SJCRH30 (cell line): ENCODE data around the gene NT5C2. TPM values are rescaled to one million over a fixed set of nuclear protein-coding genes. Genes with fewer than 3 reads are reported as not detected.

ENCODE experiments used
- DNase-seq, 2 experiments: peaks; one replicate each; pipeline ENCODE4 v3.0.0-alpha.2; 2015 to 2020
- H3K27ac ChIP-seq: fragments of 250-450 bp; sonication (Bioruptor Pico); 2 replicates; pipeline ENCODE4 v1.5.1; 2020; ENCODE audit warnings: mild to moderate bottlenecking, moderate library complexity
- H3K27me3 ChIP-seq: fragments of 250-450 bp; sonication (Bioruptor Pico); 2 replicates; pipeline ENCODE4 v1.5.1; 2020; ENCODE audit warnings: mild to moderate bottlenecking, moderate library complexity
- H3K36me3 ChIP-seq: fragments of 250-450 bp; sonication (Bioruptor Pico); 2 replicates; pipeline ENCODE4 v1.5.1; 2020; ENCODE audit warnings: mild to moderate bottlenecking, moderate library complexity
- H3K4me1 ChIP-seq: fragments of 250-450 bp; sonication (Bioruptor Pico); 2 replicates; pipeline ENCODE4 v1.5.1; 2020; ENCODE audit warnings: mild to moderate bottlenecking, moderate library complexity
- H3K4me3 ChIP-seq: fragments of 250-450 bp; sonication (Bioruptor Pico); 2 replicates; pipeline ENCODE4 v1.5.1; 2020; ENCODE audit warnings: mild to moderate bottlenecking, moderate library complexity
- H3K9me3 ChIP-seq: fragments of 250-450 bp; sonication (Bioruptor Pico); replicated peaks from 2 replicates; pipeline ENCODE4 v1.5.1; 2020; ENCODE audit warnings: mild to moderate bottlenecking, moderate library complexity
- total RNA-seq: library from RNA; depleted of rRNA; stranded (reverse); fragments of >200 nt; shearing (Covaris generic); gene quantifications from 2 replicates; pipeline ENCODE4 v1.2.3, GENCODE V29; 2014

The NT5C2 gene
- total RNA-seq, 1 experiment from 2014 or later, result 77.0 TPM

DNA sequence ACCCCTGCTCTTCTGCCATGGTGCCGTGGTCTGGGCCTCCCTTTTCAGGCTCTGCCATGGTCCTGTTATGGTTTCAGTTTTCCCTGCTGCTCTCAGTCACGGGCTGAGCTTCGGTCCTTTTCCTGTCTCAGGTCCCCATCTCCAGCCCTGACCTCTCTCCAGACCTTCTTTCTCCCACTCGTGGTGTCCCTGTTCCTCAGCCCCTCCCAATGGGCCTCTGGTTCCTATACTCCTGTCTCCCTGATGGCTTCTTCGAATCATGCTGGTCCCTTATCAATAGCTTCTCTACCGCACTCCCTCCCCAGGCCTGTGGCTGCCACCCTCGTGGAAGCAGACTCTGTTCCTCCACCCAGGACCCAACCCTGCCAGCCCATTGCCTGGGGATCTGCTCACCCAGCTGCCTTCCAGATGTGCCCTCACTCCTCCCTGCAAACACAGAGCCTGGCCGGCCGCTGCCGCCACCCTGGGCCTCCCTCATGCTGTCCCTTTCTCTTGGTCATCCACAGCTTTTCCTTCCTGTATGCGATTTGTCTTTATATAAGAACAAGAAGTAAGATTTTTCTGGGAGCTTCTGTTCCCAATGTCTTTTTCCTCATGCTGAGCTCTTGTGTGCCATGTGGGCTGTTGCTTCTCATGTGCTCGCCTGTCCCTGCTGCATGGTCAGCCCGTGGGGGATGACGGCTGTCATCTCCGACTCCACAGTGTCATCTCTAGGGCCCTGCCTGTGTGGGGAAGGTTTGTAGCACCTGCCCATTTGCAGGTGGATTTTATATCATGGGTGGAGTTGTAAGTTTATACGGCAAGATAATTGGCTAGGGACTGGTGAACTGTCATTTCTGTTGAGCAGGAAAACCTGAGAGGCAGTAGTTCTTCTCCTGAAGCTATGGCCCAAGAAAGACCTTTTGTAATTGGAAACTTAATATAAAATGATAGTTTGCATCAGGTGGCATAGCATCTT lies 126.7 kb downstream of the NT5C2 start:
- H3K36me3 ChIP-seq, result no peaks in the 10 kb centered on the region
- H3K4me3 ChIP-seq, result no peak overlapping the region
- DNase-seq, result no peak
- H3K27me3 ChIP-seq, result no peaks in the 10 kb centered on the region
- no peaks in the 10 kb centered on the region for H3K9me3 ChIP-seq
- no peaks in the 10 kb centered on the region for H3K4me1 ChIP-seq
- no peak overlapping the region for H3K27ac ChIP-seq

DNA sequence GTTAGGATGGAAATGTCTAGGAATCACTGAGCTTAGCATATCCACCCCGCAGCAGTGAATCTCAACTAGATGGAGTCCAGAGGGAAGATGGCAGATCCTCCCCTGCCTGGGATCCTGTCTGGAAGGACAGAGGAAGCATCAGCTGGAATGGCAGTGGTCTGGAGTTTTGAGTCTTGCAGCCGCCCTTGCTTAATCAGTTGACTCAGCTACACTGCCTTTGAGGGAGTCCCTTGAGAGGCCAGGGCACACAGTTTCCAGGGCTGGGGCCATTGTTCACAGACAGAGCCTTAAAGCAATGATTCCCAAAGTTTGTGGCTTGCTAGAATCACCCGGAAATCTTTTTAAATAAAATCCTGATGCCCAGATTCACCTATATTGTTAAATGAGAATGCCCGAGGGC lies 128.1 kb downstream of the NT5C2 start:
- H3K4me3 ChIP-seq, result no peak overlapping the region
- no peaks in the 10 kb centered on the region for H3K27me3 ChIP-seq
- no peaks in the 10 kb centered on the region for H3K9me3 ChIP-seq
- H3K4me1 ChIP-seq, result no peaks in the 10 kb centered on the region
- no peak for DNase-seq
- H3K27ac ChIP-seq, result no peak overlapping the region
- no peaks in the 10 kb centered on the region for H3K36me3 ChIP-seq

DNA sequence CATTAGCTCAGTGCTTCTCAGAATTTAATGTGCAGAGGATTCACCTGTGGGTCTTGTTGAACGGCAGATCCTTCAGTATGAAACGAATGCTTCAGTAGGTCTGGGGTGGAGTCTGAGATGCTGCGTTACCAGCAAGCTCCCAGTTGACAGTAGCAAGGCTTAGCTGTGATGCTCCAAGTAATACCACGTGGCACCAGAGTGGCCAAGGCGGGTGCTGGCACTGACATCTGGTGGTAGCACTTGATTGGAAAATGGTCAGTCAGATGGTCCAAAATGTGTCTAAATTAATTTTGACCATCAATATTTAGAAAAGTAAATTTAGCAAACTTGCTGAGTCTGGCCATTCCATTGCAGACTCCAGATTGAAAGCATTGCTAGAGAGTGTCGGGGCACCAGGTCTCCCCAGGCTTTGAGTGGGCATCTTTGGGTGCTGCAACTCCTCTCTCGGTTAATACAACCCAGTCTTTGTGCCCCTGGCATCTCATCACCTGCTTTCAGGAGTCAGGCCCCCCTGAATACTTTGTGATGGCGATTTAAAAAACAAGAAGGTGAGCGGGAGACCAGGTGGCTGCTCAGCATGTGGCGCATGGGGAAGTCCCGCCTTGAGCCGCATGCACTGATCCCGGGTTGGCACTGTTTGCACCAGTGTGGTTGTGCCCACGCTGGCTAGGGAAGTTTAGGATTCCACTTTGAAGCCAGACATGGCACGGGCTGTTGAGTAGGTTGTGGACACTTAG lies 130.1 kb downstream of the NT5C2 start:
- H3K4me1 ChIP-seq, result no peaks in the 10 kb centered on the region
- no peaks in the 10 kb centered on the region for H3K9me3 ChIP-seq
- no peak overlapping the region for H3K4me3 ChIP-seq
- no peak overlapping the region for H3K27ac ChIP-seq
- no peak for DNase-seq
- no peaks in the 10 kb centered on the region for H3K36me3 ChIP-seq
- no peaks in the 10 kb centered on the region for H3K27me3 ChIP-seq

DNA sequence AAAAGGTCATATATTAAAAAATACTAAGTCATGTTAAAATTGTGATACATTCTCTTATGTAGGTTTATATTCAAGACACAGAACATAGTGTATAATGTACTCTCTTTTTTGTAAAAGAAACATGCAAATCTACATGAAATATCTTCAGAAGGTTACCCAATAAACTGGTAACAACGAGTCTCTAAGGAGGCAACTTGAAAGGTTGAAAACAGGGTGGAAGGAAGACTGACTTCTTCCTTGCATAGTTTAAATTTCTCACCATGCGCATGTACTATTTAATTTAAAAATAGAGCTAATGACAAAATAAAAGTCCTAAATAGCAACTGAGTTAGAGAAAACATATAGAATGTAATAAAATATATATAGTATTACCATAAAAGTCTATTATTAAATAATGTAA lies 132.5 kb downstream of the NT5C2 start:
- Histone ChIP-seq H3K9me3 (no peaks in the 10 kb centered on the region), H3K27me3 (no peaks in the 10 kb centered on the region), H3K36me3 (no peaks in the 10 kb centered on the region), H3K4me3 (no peak overlapping the region), H3K4me1 (no peaks in the 10 kb centered on the region), H3K27ac (no peak overlapping the region)
- no peak for DNase-seq

DNA sequence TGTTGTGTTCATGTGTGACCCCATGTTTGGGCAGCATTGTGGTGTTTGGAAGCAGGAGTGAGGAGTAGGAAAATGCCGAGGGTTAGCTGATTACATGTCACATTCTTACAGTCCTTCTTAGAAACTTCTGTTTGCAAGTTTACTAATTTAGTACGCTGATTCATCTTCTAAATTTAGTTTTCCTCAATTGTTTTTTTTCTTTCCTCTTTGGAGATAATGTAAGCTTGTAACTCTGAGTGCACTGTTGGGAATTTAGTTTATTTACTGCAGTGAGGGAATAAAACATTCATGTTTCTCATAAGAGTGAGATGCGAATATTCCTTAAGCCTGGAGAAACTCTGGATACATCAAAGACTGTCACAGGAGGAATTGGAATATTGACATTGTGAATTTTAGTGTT lies 135.0 kb downstream of the NT5C2 start:
- Histone ChIP-seq H3K27ac (no peak overlapping the region), H3K27me3 (no peaks in the 10 kb centered on the region), H3K9me3 (no peaks in the 10 kb centered on the region), H3K36me3 (no peaks in the 10 kb centered on the region), H3K4me3 (no peak overlapping the region), H3K4me1 (no peaks in the 10 kb centered on the region)
- no peak for DNase-seq

DNA sequence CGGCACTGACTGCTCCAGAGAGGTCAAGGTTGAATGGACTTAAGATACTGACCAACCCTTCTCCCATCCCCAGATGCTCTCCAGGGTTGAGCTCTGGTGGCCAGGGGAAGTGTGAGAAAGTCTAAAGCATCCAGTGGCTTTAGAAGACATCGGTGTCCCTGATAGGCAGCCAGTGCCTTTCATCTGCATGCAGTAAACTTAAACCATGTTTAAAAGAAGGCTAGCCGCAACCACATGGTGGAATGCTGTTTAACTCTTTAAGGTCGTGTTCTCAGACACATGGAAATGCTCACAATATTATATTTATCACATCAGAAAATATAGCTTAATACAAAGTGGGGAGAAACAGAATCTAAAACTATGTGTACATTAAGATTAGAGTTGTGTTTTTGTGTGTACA lies 138.0 kb downstream of the NT5C2 start:
- Histone ChIP-seq H3K27me3 (no peaks in the 10 kb centered on the region), H3K36me3 (no peaks in the 10 kb centered on the region), H3K27ac (no peak overlapping the region), H3K9me3 (no peaks in the 10 kb centered on the region), H3K4me1 (no peaks in the 10 kb centered on the region), H3K4me3 (no peak overlapping the region)
- no peak for DNase-seq

DNA sequence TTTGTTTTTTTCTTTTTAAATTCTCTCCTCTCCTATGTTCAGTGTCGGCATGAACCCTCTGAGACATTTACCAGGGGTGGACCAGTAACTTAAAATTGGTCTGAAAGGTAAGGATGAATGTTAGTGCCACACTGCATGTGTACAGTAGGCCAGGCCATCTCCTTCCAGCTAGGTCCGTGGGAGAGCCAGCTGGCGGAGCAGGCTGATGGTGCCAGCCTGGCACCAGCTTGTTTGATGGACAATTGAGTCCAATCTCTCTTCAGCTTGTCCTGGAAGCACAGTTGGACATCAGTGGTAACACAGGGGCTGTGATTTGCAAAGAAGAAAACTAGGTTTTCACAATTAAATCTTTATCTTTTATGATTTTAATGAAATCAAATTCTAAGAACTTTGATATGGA lies 138.5 kb downstream of the NT5C2 start:
- H3K36me3 ChIP-seq, result no peaks in the 10 kb centered on the region
- no peak overlapping the region for H3K27ac ChIP-seq
- H3K4me3 ChIP-seq, result no peak overlapping the region

DNA sequence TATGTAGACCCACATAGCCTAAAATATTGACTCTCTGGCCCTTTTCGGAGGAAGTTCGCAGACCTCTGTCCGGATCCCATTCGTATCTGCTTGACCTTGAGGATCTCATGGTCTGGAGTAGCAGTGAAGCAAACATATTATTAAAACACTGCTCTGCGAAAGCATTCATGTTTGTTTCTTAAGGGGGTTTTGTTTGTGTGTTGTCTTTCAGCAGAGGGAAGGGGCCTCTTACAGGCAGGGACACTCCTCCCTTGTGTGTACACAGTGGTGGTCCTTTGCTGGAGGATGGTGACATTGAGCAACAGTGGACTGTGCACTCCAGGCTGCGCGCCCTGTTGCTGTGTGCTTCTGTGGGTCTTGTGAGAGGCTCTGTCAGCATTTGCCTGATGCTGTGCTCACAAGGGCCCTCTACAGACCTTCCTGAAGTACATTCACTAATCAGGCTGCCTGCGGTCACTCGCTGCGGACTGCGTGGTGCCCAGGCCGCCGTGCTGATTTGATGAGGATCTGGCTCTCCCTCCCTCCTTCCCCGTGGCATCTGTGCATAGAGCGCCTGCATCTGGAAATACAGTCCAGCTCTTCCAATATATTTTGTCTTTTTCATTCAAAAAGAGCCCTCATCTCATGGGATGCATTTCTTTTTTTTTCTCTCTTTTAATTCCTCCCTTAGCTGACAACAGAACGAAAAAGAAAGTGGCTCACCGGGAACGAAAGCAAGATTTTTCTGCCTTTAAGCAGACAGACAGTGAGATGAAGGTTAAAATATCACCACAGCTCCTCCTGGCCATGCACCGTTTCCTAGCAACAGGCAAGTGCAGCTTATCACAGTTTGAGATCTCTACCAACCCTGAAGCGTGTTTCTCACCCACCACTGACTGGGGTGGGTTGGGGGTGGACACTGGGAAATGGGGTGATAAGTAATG lies 139.2 kb downstream of the NT5C2 start:
- Histone ChIP-seq H3K27ac (no peak overlapping the region), H3K27me3 (no peaks in the 10 kb centered on the region), H3K4me3 (no peak overlapping the region), H3K9me3 (no peaks in the 10 kb centered on the region), H3K36me3 (no peaks in the 10 kb centered on the region), H3K4me1 (no peaks in the 10 kb centered on the region)
- peak in 1 of 2 experiments; percentile 12 for DNase-seq

More for the DNA sequence above, 138.5 kb downstream of the NT5C2 start:
- H3K27me3 ChIP-seq, result no peaks in the 10 kb centered on the region
- H3K4me1 ChIP-seq, result no peaks in the 10 kb centered on the region
- DNase-seq, result no peak
- no peaks in the 10 kb centered on the region for H3K9me3 ChIP-seq

DNA sequence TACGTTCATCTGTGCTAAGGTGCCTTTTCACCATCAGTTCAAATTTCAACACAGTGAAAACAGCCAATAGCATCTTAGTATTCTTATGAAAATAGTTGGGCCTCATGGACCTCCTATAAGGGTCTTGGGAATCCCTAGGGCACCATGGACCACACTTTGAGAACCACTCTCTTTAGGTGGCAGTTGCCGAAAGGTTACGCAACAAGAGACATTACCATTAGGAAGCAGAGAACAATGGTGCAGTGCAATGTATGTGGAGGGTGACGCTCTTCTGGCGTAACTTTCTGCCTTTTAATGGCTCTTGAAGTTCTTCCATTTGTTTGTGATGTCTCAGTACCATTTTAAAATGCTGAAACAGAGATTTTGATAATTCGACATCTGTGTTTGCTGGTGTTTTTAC lies 143.8 kb downstream of the NT5C2 start:
- no peak for DNase-seq
- Histone ChIP-seq H3K27ac (no peak overlapping the region), H3K4me1 (no peaks in the 10 kb centered on the region), H3K36me3 (no peaks in the 10 kb centered on the region), H3K4me3 (no peak overlapping the region), H3K9me3 (no peaks in the 10 kb centered on the region), H3K27me3 (no peaks in the 10 kb centered on the region)

DNA sequence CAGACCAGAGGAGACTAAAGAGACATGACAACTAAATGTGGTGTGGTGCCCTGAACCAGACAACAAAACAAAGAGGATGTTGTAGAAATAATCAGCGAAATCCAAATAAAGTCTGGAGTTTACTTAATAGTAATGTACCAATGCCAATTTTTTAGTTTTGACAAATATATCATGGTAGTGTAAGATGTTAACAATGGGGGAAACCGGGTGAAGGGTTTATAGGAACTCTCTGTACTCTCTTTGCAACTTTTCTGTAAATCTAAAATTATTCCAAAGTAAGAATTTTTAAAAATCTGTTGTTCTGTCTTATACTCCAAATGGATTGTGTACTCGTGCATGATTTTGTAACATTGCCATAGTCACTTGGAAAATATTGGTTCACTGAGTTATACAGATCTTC lies 145.7 kb downstream of the NT5C2 start:
- Histone ChIP-seq H3K4me3 (no peak overlapping the region), H3K9me3 (no peaks in the 10 kb centered on the region), H3K27me3 (no peaks in the 10 kb centered on the region), H3K4me1 (no peaks in the 10 kb centered on the region), H3K27ac (no peak overlapping the region), H3K36me3 (no peaks in the 10 kb centered on the region)
- DNase-seq, result no peak

DNA sequence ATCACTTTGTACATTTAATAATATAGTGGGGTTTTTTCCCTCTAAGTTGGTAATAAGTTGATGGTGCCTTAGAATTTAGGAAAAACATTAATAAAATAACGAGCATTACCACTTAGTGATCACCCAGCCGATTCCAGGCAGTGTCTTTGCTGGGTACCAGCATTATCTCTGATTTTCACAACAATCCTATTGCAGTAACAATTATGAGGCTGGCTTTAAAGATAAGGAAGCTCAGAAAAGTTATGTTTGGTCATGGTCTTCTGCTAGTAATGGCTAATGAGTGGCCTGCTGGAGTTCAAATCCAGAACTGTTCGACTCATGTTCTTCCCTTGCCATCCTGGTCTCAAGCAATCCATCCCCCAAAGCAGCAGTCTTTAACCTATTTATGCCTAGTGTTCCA lies 147.1 kb downstream of the NT5C2 start:
- Histone ChIP-seq H3K36me3 (no peaks in the 10 kb centered on the region), H3K27ac (no peak overlapping the region), H3K4me3 (no peak overlapping the region), H3K4me1 (no peaks in the 10 kb centered on the region), H3K9me3 (no peaks in the 10 kb centered on the region), H3K27me3 (no peaks in the 10 kb centered on the region)
- no peak for DNase-seq

DNA sequence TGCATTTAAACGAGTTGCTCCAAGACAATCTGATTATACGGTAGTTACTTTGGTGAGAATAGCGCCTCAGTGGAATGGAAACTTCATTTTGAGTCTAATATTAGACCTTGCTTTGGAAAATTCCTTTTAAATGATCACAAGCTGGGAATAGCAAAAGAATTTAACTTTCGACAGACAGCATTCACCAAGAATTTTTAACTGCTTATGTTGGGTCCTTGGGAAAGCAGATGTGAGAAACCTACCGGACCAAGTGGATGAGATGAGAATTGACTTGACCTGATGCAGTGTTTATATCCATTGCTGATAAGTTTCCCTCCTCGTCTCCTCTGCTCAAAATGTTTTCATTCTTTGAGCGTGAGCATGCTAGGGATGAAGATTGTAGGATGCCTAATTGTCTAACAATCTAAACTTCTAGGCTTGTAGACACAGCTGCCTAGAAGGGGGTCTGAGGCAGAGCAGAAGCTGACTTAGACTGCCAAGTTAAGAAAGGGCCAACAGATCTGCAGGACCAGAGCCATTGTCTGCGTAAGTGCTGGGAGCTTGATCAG lies 148.1 kb downstream of the NT5C2 start:
- no peak overlapping the region for H3K27ac ChIP-seq
- H3K9me3 ChIP-seq, result no peaks in the 10 kb centered on the region
- no peak for DNase-seq
- no peak overlapping the region for H3K4me3 ChIP-seq
- H3K27me3 ChIP-seq, result no peaks in the 10 kb centered on the region
- no peaks in the 10 kb centered on the region for H3K36me3 ChIP-seq
- no peaks in the 10 kb centered on the region for H3K4me1 ChIP-seq

DNA sequence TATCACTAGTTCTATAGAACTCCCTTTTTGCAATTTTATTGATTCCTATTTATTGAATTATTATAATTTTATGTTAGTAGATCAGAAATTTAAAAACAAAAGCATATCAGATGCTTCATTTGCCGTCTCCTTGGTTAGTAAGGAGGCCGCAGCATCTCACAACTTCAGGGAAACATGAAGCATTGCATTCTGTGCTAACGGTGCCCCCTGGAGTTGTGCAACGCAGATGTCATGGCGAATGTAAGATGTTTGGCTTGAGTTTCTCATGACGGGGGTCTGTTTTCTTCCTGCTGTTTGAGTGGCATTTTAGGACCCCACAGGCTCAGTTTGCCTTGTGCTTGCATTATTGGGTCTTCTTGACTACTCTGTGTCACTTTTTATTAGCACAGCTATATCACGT lies 150.2 kb downstream of the NT5C2 start:
- no peaks in the 10 kb centered on the region for H3K27me3 ChIP-seq
- no peak overlapping the region for H3K27ac ChIP-seq

DNA sequence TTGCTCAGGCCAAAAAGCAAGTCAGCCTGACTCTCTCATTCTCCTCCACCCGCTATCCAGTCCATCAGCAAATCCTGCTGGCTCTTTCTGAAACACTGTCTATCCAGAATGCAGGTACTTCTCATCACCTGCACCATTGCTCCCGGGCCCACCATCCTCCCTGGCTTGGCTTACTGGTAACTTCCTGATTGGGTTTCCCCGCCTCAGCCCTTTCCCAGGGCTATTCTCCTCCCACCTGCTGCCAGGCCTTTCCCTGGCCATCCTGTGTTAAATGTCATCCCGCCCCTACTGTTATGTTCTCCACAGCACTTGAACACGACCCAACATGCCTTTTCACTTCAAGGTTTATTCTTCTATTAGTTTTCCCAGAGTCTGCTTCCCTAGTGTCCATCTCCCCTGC lies 150.9 kb downstream of the NT5C2 start:
- no peaks in the 10 kb centered on the region for H3K9me3 ChIP-seq
- H3K27me3 ChIP-seq, result no peaks in the 10 kb centered on the region
- no peaks in the 10 kb centered on the region for H3K4me1 ChIP-seq
- no peak overlapping the region for H3K27ac ChIP-seq
- no peak for DNase-seq
- no peaks in the 10 kb centered on the region for H3K36me3 ChIP-seq
- H3K4me3 ChIP-seq, result no peak overlapping the region

More for the DNA sequence above, 150.2 kb downstream of the NT5C2 start:
- Histone ChIP-seq H3K4me3 (no peak overlapping the region), H3K4me1 (no peaks in the 10 kb centered on the region), H3K36me3 (no peaks in the 10 kb centered on the region), H3K9me3 (no peaks in the 10 kb centered on the region)
- no peak for DNase-seq
